B cell (primary cell): ENCODE data around the gene CTDSP2. TPM values are rescaled to one million over a fixed set of nuclear protein-coding genes. Genes with fewer than 3 reads are reported as not detected.

ENCODE experiments used
- ATAC-seq: fragments of 200-7000 bp; cut with Tn5 transposase; one replicate; pipeline ENCODE4 v1.10.0; 2021; ENCODE audit warnings: low read depth, mild to moderate bottlenecking, moderate number of reproducible peaks, moderate library complexity
- CTCF ChIA-PET: fragments of 350-600 bp; sonication (Branson Sonifier 250); formaldehyde crosslinking; loops from one replicate; lab custom pipeline; 2021; ENCODE audit warnings: antibody characterized with exemption, inconsistent platforms; lab: Charles Lee
- POLR2A ChIA-PET: fragments of 350-600 bp; sonication (Branson Sonifier 250); formaldehyde crosslinking; loops from one replicate; lab custom pipeline; 2021; ENCODE audit warnings: antibody characterized with exemption; lab: Charles Lee
- DNase-seq: peaks from one replicate; pipeline ENCODE4 v3.0.0; 2013
- H2AFZ ChIP-seq: 2 replicates; pipeline ENCODE4 v1.6.1; 2012; ENCODE audit warnings: mild to moderate bottlenecking, low read depth, low read length; ENCODE audit not compliant: insufficient read depth, poor library complexity, severe bottlenecking
- H3K27ac ChIP-seq, 2 donors: 1 replicate in 1 of 2; 2 replicates in 1 of 2; pipeline ENCODE4 v1.5.1; 2012 to 2013; ENCODE audit warnings: low read length in 2 of 2, mild to moderate bottlenecking in 2 of 2, moderate library complexity in 1 of 2
- H3K27me3 ChIP-seq, 4 experiments: fragments of 200-600 bp in 1 of 4; sonication (generic) in 1 of 4; replicated peaks in 1 of 4; 1 replicate in 2 of 4; 2 replicates in 2 of 4; pipeline versions ENCODE4 v1.6.1 to v1.7.0; 2013 to 2016; ENCODE audit warnings: low read length in 3 of 4, mild to moderate bottlenecking in 2 of 4, mixed read lengths in 1 of 4, moderate library complexity in 1 of 4; ENCODE audit not compliant: insufficient read depth in 4 of 4, control insufficient read depth in 3 of 4; ENCODE audit errors: control extremely low read depth in 1 of 4
- H3K36me3 ChIP-seq, 2 experiments: replicated peaks in 1 of 2; 1 replicate in 1 of 2; 2 replicates in 1 of 2; pipeline versions ENCODE4 v1.6.1 to v1.7.1; 2013; ENCODE audit warnings: low read length in 1 of 2; ENCODE audit not compliant: insufficient read depth in 2 of 2, control insufficient read depth in 1 of 2; ENCODE audit errors: control extremely low read depth in 1 of 2, extremely low read depth in 1 of 2
- H3K4me1 ChIP-seq, 2 donors: fragments of 200-600 bp in 1 of 2; sonication (generic) in 1 of 2; 1 replicate in 1 of 2; 2 replicates in 1 of 2; pipeline versions ENCODE4 v1.5.1 to v1.6.1; 2013 to 2017; ENCODE audit warnings: low read length in 2 of 2; ENCODE audit not compliant: control insufficient read depth in 2 of 2, insufficient read depth in 2 of 2
- H3K4me2 ChIP-seq: replicated peaks from 2 replicates; pipeline ENCODE3; 2012; ENCODE audit warnings: mild to moderate bottlenecking, low read depth, low read length; ENCODE audit not compliant: poor library complexity, severe bottlenecking
- H3K4me3 ChIP-seq, 5 experiments: fragments of 200-600 bp in 1 of 5; sonication (generic) in 1 of 5; 1 replicate in 3 of 5; 2 replicates in 2 of 5; pipeline versions ENCODE4 v1.5.1 to v1.7.0; 2011 to 2016; ENCODE audit warnings: low read length in 4 of 5, mild to moderate bottlenecking in 4 of 5, low read depth in 2 of 5, control low read depth in 1 of 5, moderate library complexity in 1 of 5; ENCODE audit not compliant: insufficient read depth in 1 of 5; ENCODE audit errors: control extremely low read depth in 1 of 5, extremely low read depth in 1 of 5
- H3K79me2 ChIP-seq: fragments of 200-600 bp; sonication (generic); one replicate; pipeline ENCODE4 v1.6.0; 2016; ENCODE audit warnings: low read length; ENCODE audit not compliant: control insufficient read depth, insufficient read depth
- H3K9ac ChIP-seq: fragments of 200-600 bp; sonication (generic); 2 replicates; pipeline ENCODE4 v1.6.1; 2017; ENCODE audit warnings: mild to moderate bottlenecking, low read length, moderate library complexity
- H3K9me3 ChIP-seq, 3 donors: one replicate each; pipeline versions ENCODE4 v1.6.1 to v1.7.1; 2013; ENCODE audit warnings: low read length in 2 of 3; ENCODE audit not compliant: control insufficient read depth in 2 of 3, insufficient read depth in 1 of 3; ENCODE audit errors: control extremely low read depth in 1 of 3
- H4K20me1 ChIP-seq: 2 replicates; pipeline ENCODE4 v1.6.0; 2012; ENCODE audit warnings: mild to moderate bottlenecking, low read length; ENCODE audit not compliant: insufficient read depth, control insufficient read depth, poor library complexity, severe bottlenecking
- H3K27ac Mint-ChIP-seq: one replicate; pipeline ENCODE4 v1.8.0; 2021; ENCODE audit warnings: mixed read lengths
- H3K27me3 Mint-ChIP-seq: one replicate; pipeline ENCODE4 v1.8.0; 2021; ENCODE audit warnings: mixed read lengths
- H3K4me1 Mint-ChIP-seq: one replicate; pipeline ENCODE4 v1.8.0; 2021; ENCODE audit warnings: mixed read lengths
- H3K4me3 Mint-ChIP-seq: one replicate; pipeline ENCODE4 v1.8.0; 2021; ENCODE audit warnings: mixed read lengths
- H3K9me3 Mint-ChIP-seq: one replicate; pipeline ENCODE4 v1.8.0; 2022; ENCODE audit warnings: mixed read lengths; ENCODE audit not compliant: insufficient read depth
- CTCF ChIP-seq: fragments of 200-600 bp; IDR thresholded peaks from one replicate; pipeline ENCODE4 v1.8.0; 2022; ENCODE audit warnings: antibody characterized with exemption, mild to moderate bottlenecking
- EZH2 ChIP-seq: IDR thresholded peaks from 2 replicates; pipeline ENCODE4 v1.6.1; 2012; ENCODE audit warnings: borderline replicate concordance, low read depth, mild to moderate bottlenecking, moderate library complexity, low read length; ENCODE audit not compliant: insufficient read depth, poor library complexity, severe bottlenecking
- WGBS: methylation state at CpG from one replicate; pipeline ENCODE4 v1.1.5; 2013; ENCODE audit warnings: missing lambda C conversion rate; ENCODE audit not compliant: insufficient coverage; 5-methylcytosine and 5-hydroxymethylcytosine counted together
- intact Hi-C: fragments of 100-400 bp; cut with micrococcal nuclease; formaldehyde crosslinking; loops from one replicate; pipeline ENCODE4 v1.10.0; 2022
- polyA plus RNA-seq: library from polyadenylated mRNA; depleted of rRNA; stranded (reverse); fragments of >200 nt; gene quantifications from 2 replicates; pipeline ENCODE4 v1.2.3, GENCODE V29; 2012
- total RNA-seq, 2 donors: library from RNA; stranded (reverse); fragments of 120-200 nt in 1 of 2; gene quantifications; 1 replicate in 1 of 2; 2 replicates in 1 of 2; pipeline versions ENCODE4 v1.2.3 to v1.2.4, GENCODE V29; 2013 to 2022

The CTDSP2 gene
- total and polyA plus RNA-seq, 2 donors (not counting 1 experiment from before 2014, with no cell fraction given) = 99.1 to 209 TPM

GRCh38 chr12:57782608-57783465 is 63.7 kb downstream of the CTDSP2 start, which contains the start of gene TSFM:
TSS of gene TSFM (plus strand) at chr12:57782787. CDS start at chr12:57782802, 15 bp downstream.
- H3K27me3 Mint-ChIP-seq = no peaks in the 10 kb centered on the region
- H3K27ac ChIP-seq = peak within 1 kb of the TSS; percentile 45 to 77
- intact Hi-C loops = loop anchor here (1.0 to 5.0 kb wide), 5 partner anchors 11 to 122 kb away; partner anchors contain the start of genes EEF1AKMT3 and METTL1
- H3K9ac ChIP-seq = peak within 1 kb of the TSS; percentile 94
- peaks cover 18% of the 10 kb centered on the region for H3K4me1 Mint-ChIP-seq
- H3K4me3 ChIP-seq = peak within 1 kb of the TSS; percentile 83 to 100 (median 98)
- peak within 1 kb of the TSS; percentile 98 for H3K4me2 ChIP-seq
- ATAC-seq (peak; percentile 99), DNase-seq (peak; percentile 96)
- POLR2A ChIA-PET = interaction anchor here (0.7 to 0.8 kb wide), 2 partner anchors 36 to 278 kb away, joined by 3 to 5 read pairs; no protein-coding TSS in a partner anchor
- peaks cover 9 to 17% of the 10 kb centered on the region in 2 donors for H3K4me1 ChIP-seq
- H3K79me2 ChIP-seq = peaks cover 25% of the 10 kb centered on the region
- peaks cover 9 to 26% of the 10 kb centered on the region in 2 experiments for H3K36me3 ChIP-seq
- H3K27me3 ChIP-seq = no peaks in the 10 kb centered on the region
- TF ChIP-seq CTCF (peak; percentile 94), EZH2 (no peak)
- no peaks in the 10 kb centered on the region for H4K20me1 ChIP-seq
- H3K27ac Mint-ChIP-seq = peak within 1 kb of the TSS; percentile 96
- CTCF ChIA-PET = interaction anchor here (0.6 to 6.9 kb wide), 17 partner anchors 11 to 127 kb away, joined by 3 to 59 read pairs (median 4); partner anchors contain the start of genes CYP27B1, EEF1AKMT3, MARCHF9 and METTL1
- peak within 1 kb of the TSS; percentile 91 for H2AFZ ChIP-seq
- H3K9me3 ChIP-seq = no peaks in the 10 kb centered on the region
- H3K9me3 Mint-ChIP-seq = no peaks in the 10 kb centered on the region
- under 1% methylated on average over 45 of the region's 45 CpGs for WGBS
- peak within 1 kb of the TSS; percentile 100 for H3K4me3 Mint-ChIP-seq
